Stimulated activated CD4-positive, alpha-beta T cell treated with anti-CD3 and anti-CD28 coated beads, Interleukin-15, amount 100 ng/mL, for 48 hours (primary cell): ENCODE measurements around the gene CORO2B.
"Not testable (repeated sequence)": the region's sequence is repeated elsewhere in the genome, so short reads cannot be mapped to it uniquely, and the experiment has no call there.

ENCODE experiments used
- DNase-seq, 2 donors: peaks; one replicate each; pipeline ENCODE4 v3.0.0-alpha.2; 2020; ENCODE audit warnings: low read depth in 2 of 2

The CORO2B gene

DNA sequence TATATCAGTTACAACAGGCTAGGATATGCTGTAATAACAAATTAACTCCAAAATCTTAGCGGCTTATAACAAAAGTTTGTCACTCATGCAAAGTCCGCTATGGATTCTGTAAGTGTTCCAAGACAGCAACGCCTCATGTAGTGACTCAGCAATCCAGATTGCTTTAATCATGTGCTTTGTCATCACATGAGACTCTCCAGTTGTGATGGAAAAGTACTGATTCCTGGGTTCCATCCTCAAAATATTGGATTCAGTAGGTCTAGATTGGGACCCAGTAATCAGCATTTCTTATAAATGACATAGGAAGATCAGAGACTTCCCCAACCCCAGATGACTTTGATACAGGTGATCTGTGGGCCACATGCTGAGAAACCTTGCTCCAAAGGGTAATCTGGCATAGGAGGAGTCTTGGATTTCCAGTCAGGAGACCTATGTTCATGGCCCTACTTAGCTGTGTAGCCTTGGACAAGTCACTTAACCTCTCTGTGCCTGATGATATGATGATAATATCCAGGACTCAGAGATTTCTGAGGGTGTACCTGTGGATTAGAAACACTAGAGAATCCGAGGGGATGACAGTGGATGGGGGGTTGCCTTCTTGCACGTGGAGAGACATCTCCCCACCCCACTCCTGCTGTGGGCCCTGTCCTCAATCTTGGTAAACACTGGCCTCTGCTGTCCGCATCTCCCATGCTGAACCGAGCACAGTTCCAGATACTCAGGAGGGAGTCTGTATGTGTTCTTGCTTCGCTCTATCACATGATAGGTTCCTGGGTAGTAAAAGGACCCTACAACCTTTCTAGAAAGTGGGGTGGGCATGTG, 65.5 kb downstream of the CORO2B start:
- DNase-seq = no peak

DNA sequence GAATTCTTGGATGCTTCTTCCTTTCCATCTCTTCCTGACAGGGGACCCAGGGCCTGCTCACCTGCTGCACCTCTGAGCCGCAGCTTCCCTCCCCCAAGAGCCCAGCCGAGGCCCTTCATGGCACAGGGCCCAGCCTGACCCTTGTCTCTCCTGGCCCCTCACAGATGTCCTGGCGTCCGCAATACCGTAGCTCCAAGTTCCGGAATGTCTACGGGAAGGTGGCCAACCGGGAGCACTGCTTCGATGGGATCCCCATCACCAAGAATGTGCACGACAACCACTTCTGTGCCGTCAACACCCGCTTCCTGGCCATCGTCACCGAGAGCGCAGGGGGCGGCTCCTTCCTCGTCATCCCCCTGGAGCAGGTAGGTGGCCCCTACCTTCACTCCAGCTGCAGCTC, 66.2 kb downstream of the CORO2B start:
- DNase-seq = no peak

DNA sequence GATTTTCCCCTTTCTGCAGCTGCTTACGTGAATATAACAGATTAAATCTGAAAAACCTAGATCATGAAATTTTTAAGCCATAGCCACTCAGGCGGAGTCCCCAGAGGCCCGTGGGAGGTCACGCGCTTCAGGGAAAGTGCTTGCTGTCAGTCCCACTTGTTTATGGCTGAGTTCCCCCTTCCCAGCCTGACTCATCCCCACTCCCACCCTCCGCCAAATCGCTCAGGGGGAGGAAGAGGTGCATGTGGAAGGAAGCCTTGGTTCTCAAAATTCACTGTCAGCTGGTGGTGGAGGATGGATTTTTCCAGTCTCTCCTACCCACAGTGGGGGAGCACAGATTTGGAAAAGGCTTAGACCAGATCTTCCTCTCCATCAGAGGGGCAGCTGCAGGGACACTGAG, 67.4 kb downstream of the CORO2B start:
- no peak for DNase-seq

GRCh38 chr15:68646696-68647095, 67.9 kb downstream of the CORO2B start:
- no peak for DNase-seq

GRCh38 chr15:68647361-68647760, 68.6 kb downstream of the CORO2B start:
- DNase-seq = not testable (repeated sequence)

DNA sequence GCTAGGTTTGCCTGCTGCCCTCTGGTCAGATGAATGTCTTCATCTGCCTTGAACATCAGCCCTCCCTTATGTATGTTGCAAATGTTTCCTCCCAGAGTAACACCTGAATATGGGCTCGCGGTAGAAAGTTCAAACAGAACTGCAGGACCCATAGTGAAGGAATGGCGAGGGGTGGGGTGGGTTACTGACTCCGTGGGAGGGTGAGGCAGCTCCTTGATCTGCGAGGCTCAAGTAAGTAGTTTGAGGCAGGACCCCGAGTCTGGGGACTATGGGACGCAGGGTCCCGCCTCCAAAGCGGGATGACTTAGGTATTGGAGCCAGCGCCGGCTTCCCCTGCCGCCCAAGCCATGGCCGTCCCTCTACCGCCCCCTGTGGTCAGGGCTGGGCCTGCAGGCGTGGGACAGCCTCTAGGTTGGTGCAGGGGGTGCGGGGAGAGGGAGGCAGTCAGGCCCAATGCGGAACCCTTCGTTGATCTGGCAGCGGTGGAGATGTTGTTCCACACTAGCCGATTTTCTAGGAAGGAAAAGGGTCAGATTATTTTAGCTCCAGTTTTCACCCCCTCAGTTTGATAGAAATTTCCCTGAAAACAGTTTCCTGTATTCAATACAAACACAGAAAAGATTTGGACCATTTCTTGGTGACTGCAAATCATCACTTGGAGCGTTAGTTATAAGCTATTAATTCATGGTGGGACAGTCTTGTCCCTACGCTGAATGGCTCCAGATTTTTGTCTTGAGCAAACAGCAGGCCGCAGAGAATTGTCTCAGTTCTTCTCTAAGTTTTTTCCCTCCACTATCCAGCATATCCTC, 72.3 kb downstream of the CORO2B start:
- peak; percentile 14 to 53 for DNase-seq

DNA sequence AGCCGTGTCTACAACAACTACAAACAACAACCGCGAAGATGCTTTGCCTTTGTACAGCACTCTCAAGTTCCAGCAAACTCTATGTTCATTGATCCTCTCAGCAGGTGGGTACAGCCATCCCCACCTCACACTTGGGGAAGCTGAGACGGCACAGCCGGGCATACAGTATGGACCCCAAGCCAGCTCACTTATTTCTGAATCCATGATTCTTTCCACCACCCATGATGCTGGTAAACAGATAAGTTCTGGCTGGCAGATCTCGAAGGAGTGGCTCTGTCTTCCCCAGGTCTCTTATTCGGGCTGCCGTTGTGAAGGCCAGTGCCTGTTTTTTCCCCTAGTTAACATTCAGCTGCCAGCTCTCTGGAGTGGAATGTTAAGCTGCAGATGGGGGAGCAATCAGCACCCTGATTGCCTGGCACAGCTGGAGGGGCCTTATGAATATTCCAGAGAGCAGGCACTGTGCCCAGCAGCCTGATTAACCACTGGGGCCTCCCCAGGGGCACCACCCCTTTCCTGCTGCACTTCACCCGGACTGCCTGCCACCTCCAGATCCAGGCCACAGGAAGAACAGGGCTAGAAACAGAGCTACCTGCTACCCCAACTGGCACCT, 73.2 kb downstream of the CORO2B start:
- DNase-seq = no peak

GRCh38 chr15:68653031-68653635, 74.3 kb downstream of the CORO2B start:
- no peak for DNase-seq

DNA sequence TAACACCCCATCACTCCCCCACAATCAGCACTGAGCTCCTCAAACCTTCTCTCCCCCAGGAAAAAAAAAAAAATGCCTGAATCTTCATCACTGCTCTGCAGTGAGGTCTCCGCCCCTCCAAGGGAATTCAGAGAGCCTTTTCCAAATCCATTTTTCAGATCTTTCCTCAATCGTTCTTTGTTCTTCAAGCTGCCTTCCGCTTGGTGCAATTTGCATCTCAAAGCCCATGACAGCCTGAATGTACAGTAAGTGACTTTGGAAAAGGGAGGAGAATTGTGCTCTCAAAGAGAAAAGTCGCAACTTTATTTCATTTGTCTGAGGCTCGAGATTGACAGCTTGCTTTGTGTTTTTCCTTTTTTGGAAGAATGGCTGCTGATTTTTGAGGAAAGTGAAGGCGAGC, 75.0 kb downstream of the CORO2B start:
- no peak for DNase-seq

DNA sequence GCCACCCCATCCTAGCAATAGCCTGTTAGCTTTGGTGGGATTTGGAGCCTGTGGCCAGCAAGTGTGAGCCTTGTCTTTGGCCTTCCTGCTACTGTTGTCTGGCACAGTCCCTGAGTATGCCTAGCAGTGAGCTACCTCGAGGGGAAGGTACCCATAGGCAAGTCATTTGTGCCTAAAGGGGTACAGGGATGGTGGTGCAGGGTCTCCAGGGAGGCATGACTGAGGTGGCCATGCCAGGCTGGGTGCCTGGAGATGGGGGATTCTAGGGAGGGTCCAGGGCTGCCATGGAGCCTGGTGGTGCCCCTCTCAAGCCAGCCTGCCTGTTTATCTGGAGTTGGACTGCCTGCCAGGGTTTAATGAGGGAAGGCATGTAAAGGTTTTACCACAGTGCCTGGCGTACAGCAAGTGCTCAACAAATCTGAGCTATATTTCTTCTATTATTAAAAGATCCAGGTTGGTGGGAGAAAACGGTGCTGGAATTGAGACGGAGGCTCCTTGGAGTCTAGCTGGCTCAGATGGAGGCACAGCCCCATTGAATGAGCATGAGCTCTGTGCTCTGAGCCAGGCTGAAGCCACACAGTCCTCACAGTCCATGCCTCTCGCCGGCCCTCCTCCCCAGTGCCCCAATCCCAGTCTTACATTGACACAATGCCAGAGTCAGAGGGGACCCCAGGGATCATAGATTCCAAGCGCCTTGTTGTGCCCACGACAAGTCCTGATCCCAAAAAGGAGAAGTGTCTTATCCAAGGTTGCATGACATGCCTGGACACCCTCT, 76.2 kb downstream of the CORO2B start:
- no peak for DNase-seq

DNA sequence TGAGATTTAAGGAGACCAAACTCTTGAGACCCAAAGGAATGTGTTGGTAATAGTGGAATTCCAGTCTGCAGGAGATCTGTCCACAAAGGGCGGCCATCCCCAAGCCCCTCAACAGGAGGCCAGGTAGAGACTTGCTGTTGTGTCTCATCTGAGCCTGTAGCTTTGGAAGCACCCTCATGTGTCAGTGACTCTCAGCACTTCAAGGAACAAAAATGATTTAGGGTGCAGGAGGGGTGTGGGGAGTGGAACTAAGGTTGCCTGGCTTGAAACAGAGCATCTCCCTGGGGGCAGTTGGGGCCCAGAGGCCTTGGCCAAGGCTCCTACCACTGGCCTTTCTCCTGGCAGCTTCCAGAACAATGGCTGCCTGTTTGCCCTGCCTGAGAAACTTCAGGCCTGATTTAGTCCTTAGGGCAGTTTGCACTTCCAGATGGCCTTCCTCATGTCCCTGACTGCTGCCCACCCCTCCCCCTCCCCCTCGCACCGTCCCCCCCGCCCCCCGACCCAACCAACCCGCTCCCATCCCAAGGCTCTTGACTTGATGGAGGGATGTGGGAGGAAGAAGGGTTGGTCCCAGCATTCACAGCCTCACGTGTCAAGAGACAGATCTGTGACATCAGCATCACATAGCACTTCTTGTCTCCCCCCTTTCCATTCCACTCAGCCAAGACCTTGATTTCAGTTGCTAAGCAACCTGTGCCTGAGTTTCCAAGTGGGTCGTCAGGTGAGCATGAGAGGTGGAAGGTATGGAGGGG, 77.1 kb downstream of the CORO2B start:
- DNase-seq = no peak

- DNase-seq = no peak
Observed at GRCh38 chr15:68656438-68656739, 77.6 kb downstream of the CORO2B start.

GRCh38 chr15:68658151-68658550, 79.4 kb downstream of the CORO2B start:
- DNase-seq = no peak

DNA sequence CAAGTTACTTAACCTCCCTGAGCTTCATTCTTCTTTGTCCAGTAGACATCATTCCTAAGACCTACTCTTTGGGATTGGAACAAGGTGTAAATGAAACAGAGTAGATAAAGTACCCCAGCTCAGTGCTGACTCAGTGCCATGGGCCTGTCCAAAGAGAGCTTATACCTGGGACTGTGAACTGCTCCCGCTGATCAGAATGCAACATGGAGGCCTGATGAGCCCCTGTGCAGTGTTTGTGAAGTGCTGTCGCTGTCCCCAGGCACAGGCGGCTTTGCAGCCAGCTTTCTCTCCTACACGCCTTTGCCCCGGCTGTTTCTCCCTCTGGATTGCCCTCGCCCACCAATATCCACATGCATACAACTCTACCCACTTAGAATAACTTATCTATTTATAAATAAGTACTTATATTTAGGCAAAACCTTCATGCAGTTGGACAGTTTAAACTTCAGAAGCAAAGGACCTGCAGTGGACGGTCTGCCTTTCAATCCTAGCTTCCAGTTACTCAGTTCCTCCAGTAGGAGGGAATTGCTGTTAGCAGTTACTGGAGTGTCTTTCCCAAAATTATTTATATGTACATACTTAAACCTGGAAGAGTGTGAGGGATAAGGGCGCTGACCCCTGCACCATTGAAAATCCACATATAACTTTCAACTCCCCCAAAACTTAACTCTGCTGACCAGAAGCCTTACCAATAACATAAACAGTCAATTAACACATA, 80.0 kb downstream of the CORO2B start:
- DNase-seq = no peak

DNA sequence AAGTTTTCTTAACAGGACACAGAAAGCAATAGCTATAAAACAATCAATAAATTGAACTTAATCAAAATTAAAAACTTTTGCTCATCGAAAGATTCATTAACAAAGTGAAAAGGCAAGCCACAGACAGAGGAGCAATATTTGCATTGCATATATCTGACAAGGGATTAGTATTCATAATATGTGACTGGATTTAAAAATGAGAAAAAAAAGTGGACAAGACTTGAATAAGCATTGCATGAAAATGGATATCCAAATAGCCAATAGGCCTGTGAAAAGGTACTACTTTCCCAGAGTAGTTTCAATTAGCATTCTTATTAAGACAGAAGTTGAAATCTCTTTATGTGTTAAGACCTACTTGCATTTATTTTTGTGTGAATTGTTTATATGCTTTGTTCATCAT, 84.7 kb downstream of the CORO2B start:
- no peak for DNase-seq

DNA sequence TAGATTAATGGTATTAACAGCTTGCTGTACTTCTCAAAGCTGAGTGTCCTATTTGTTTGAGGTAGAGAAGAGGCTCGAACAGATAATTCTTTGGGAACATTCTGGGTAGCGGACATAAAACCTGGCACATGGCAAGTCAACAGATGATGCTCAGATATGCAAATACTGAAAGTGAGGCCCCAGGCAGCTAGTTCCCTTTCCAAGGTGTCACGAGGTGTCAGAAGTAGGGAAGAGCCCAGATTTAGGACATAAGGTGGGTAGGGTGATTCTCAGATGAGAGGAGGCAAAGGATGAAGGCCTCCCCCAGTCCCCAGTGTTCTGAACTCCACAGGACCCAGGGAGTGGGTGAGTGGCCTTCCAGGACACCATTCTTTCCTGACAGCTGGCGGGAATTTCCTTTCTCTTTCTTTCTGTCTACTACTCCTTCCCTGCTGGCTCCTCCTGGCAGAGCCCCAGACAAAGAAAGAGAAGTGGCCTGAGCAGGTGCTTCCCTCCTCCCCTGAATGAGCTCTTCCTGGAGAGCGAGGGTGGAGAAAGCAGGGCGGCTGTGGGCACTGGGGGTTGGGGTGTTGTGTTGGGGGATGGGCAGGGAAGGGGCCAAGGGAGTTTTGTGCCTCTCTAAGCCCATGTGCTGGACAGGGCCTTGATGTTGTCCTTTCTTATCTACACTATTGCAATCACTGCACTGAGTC, 87.5 kb downstream of the CORO2B start:
- DNase-seq = no peak

- no peak for DNase-seq
Observed at GRCh38 chr15:68666812-68667450, 88.1 kb downstream of the CORO2B start.

DNA sequence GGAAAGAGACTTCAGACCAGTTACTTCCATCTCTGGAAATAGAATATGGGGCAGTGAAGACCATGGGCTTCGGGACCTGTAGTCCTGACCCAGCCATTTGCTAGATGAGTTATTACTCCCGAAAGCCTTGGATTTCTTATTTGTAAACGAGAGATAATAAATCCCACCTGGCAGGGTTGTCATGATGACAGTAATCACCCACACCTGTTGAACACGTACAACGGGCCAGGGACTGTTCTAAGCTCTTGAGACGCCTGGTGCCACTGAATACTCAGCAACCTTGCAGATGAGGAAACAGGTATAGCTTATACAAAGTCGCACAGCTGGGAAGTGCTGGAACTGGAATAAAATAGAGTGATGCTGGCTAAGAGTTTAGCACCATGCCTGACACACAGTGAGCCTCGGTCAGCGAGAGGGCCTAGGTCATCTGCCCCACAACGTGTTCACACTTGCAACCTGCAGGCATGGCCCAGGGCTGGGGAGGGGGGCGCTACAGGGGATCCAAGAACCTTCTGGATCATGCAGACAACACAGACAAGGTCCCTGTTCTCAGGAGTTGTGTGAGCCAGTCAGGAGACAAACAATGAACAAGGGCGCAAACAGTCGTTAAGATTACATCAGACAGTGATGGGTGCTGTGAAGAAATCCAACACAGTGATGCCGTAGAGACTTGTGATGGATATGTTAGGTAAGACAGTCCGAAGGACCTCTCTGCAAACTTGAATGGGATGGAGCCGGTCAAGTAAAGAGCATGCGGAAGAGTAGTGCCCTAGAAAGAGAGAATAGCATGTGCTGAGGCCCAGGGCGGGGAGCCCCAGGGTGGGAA, 89.2 kb downstream of the CORO2B start:
- no peak for DNase-seq
